GM21423 (cell line): ENCODE measurements around the gene RPL31.

ENCODE experiments used
- ATAC-seq: cut with Tn5 transposase; IDR thresholded peaks from one replicate; pipeline ENCODE4 v1.9.1; 2021; ENCODE audit warnings: mild to moderate bottlenecking, moderate library complexity; ENCODE audit not compliant: unreplicated experiment

The RPL31 gene

DNA sequence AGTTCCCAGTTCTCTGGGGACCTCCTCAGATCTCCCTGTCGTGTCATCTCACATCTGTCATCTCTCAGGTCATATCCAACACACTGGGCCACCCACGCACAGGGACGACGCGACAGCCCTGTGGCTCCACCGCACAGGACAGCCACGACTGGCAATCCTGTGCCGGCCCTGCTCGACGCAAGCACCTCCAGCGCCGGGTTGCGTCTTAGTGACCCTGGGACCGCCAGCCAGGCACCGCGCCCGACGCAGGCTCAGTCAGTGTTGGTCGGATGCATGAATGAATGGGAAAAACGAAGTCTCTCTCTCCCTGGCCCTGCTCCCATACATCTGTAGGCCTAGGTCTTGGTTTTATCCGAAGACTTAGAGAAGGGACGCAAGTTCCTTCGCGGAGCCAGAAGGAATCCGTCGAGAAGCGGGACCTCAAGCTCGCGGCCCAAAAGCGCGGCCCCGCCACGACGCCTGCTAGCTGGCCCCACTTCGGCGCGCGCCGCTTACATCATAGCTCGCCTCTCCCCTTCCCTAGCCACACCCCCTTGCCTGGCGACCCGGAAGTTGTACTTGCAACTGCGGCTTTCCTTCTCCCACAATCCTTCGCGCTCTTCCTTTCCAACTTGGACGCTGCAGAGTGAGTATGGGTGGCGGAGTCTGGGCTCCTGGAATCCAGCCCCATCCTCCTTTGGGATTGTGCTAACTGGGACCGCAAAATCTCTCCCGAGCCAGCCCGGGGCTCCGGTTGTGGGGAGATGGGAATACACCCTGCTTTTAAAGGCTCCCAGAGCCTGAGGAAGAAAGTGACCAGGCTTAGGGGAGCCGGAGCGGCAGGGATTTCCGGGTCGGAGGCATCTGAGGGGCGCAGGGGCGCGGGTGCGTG is at the start of gene RPL31:
TSS of gene RPL31 (plus strand) at position 599 of the 871 bp plus-strand sequence. CDS start 413 bp downstream, outside the sequence.
- peak; percentile 99 for ATAC-seq

- no peak for ATAC-seq
Observed at GRCh38 chr2:100952512-100952911, 49.6 kb upstream of the RPL31 start.

GRCh38 chr2:100953406-100954043 is 48.6 kb upstream of the RPL31 start:
- no peak for ATAC-seq

- ATAC-seq: no peak
Observed at GRCh38 chr2:100954044-100954420, 48.1 kb upstream of the RPL31 start.

DNA sequence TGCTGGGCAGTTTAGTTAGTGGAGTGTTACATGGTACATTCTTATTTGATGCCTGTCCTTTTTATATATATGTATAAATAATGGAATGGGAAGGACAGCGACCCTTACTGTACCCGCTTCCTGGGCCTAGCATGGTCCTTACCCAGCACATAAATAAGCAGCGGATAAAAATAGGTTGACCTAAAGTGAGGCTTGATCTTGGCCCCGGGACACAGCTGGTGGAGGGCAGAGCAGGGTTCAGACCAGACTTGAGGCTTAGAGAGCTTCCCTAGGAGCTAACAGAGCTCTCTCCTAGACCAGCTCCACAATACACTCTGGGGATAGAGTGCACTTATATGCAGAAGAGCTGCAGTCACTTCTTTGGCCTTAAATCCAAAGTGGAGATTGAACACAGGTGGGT is 46.9 kb upstream of the RPL31 start:
- no peak for ATAC-seq

- ATAC-seq: no peak
Observed at GRCh38 chr2:100956081-100956480, 46.0 kb upstream of the RPL31 start.

GRCh38 chr2:100957996-100958653 is 44.0 kb upstream of the RPL31 start:
- no peak for ATAC-seq

DNA sequence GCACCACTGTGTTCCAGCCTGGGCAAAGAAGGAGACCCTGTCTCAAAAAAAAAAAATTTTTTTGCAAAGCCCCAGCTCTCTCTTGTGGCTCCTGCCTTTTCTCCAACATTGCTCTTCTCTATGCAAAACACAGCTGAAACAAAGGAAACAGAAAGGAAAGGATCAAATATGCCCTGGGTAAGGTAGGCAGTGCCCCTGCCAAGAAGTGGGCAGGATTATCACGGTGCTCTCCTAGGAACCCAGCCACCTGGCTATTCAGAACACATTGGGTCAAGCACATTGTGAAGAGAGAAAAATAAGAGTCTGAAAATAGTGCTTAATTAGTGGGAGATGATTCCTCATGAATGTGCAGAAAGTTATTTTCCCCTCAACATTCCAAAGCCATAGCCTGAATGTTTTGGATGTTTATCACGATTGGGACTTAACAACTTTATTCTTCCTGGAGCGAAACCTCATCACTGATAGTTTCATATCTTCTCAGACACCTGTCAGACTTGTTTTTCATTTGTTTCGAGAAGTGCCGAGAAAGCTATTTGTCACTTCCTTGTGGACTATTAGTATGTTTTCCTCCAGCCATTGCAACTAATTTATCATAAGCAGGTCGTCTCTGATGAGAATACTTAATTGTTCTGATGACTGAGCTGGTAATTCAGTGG is 42.7 kb upstream of the RPL31 start:
- ATAC-seq: no peak

DNA sequence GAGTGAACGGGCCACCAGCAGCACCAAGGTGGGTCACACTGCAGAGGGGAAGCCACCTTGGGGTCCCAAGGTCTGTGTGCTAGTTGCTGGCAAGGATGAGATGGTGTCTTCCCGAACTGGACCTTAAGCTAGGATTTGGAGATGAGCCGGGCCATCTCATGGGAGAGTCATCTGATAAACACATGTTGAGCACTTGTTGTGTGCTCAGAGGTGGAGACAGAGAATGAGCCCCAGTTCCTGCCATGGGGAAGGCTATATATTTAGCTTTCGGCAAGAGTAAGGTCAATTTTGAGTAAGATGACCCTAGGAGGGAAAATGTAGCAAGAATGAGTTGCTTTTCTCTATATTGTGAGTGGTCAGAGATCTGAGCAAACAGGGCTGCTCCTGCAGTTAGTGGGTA is 41.4 kb upstream of the RPL31 start:
- ATAC-seq: no peak

DNA sequence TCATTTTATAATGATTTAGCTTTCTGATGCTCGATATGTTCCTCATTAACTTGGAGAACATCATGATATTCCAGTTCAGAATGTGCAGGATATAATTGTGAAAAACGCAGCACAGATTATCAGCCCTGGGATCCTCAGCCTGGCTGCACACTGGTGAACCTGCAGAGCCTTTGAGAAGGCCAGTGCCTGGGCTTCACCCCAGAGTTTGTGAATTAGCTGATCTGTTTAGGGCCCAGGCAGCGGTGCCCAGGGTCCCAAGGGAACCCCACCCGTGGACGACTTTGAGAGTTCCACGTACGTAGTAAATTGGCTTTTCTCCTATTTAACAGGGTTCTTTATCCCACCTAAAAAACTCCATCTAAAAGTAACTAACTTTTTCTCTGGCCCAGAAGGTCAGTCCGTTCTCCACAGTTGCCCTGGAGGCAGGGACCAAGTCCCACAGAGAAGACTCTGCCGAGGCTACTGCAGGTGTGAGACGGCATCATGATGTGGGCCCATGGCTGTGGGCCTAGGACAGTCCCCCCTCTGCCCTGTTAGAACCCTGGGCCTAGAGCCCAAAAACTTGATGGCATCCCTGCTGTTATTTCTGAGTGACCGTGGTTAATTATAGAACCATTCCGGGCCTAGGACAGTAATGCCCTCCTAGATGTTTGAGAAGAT is 39.6 kb upstream of the RPL31 start:
- no peak for ATAC-seq

DNA sequence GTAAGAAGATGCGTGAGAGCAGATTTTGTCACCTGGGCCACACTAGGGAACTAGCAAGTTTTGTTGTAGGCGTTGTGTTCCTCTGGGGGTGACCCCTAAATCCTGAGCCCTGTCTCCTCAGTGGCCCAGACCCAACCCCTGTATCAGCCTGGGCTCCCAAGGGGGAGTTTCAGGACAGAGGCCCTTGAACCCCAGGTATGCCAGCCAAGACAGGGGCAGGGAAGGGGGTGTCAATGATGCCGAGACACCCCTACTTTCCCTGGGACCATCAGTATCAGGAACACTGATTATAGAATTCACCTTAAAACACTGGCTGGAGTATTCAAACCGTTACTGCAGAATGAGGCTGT is 39.1 kb upstream of the RPL31 start:
- ATAC-seq: no peak

GRCh38 chr2:100964222-100964621 is 37.9 kb upstream of the RPL31 start:
- ATAC-seq: no peak

- no peak for ATAC-seq
Observed at GRCh38 chr2:100964681-100965169, 37.4 kb upstream of the RPL31 start.

DNA sequence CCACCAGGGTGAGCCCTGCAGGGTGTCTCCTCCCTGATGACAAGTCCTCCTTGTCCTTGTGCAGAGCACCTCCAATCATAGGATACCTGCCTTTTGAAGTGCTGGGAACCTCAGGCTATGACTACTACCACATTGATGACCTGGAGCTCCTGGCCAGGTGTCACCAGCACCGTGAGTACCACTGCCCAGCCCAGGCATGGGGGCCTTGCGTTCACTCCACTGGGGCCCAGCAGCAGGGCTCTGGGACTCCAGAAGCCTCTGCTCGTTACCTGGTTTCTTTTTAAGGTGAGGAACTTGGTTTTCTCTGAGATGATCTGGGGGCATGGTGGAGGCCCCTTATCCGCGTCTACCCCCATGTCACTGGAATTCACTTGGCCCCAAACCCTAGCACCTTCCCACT is 36.5 kb upstream of the RPL31 start:
- ATAC-seq: no peak

- no peak for ATAC-seq
Observed at GRCh38 chr2:100967716-100968115, 34.4 kb upstream of the RPL31 start.

DNA sequence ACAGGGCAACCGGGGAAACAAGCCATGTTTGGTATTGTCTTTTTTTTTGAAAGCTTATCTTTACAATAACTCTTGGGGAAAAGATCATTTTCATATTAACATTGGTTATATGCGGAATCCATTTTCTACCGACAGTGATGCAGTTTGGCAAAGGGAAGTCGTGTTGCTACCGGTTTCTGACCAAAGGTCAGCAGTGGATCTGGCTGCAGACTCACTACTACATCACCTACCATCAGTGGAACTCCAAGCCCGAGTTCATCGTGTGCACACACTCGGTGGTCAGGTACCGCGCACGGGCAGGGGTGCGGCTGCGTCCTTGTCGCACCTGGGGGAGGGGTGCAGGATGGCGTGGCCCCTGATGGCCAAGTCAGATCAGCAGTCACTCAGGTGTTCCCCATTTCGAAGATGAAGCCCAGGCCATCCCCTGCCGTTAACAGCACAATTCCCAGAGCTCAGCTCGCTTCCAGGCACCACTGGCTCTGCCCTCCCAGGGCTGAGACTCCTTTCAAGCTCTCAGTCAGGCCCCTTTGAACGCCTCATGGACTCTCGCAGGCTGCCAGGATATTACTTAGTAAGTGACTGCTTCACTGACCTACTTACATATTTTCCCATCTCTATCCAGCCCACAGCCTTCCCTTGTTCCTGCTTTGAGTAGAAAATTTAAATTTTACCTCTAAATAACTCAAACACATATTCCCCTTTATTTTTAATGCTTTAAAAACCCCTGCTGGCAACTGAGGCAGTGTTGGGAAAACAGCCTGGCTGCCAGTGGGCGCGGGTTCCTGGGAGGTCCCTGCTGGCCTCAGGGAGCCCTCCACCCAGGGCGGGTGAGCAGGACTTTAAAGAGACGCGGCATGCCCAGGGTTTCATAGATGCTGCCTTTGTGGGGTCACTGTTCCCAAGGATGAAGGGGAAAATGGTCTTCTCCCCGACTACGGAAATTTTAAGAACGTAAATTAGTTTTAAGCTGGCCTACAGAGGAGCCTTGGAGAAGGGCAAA is 33.6 kb upstream of the RPL31 start:
- no peak for ATAC-seq

DNA sequence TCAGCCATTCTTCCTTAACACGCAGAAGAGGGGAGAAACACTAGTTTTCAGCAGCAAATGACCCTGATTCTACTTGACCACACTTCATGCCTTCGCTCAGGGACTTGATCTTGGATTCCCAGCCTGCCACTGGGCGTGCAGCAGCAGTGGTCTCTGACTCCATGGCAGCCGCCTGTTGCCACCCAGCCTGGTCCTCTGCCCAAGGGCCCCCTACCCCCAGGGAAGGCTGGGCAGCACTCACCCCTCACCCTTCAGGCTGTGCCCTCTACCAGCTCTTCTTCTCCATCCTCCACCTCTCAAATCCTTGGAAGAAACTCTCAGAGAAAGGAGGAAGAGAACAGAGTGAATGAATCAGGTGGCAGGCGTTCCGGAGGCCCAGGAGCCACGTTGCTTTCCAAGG is 32.1 kb upstream of the RPL31 start:
- ATAC-seq: no peak

DNA sequence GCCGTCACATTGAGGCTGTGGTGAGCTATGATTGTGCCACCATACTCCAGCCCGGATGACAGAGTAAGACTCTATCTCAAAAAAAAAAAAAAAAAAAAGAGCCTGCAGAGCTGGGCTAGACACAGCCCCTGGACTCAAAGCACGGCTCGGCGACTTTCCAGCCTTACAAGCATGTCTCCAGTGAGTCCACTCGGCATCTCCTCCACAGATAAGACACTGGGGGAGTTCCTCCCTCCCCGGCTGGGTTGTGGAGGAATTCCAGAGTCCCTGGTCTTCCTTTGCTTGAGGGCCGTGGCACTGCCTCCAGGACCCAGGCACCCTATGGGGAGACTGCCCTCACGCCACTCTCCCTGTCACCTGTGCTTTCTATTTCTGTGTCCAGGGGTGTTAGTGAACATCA is 30.9 kb upstream of the RPL31 start:
- no peak for ATAC-seq

- no peak for ATAC-seq
Observed at GRCh38 chr2:100972452-100972851, 29.6 kb upstream of the RPL31 start.
